Measurements from ENCODE around the gene PDCD4.

DNA sequence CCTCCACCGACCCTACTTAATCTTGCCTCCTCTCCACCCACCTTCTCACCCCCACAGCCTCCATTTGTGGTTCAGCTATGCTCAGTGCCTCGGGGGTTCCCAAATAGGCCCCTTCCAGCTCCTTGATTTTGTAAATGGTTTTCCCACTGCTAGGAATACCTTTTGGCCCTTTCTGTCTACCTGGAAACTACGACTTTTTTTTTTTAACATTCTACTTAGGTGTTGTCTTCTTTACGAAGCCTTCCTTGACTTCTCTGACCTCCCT, 27.2 kb upstream of the PDCD4 start:
- TF ChIP-seq PLRG1 (conservative IDR thresholded peaks at IDR 0.05) (no peak), NFE2L2 (IDR thresholded peaks at IDR 0.05; ENCODE audit: low read length) (no peak), MYC (CRISPR knock-in tag; IDR thresholded peaks at IDR 0.05; ENCODE audit: borderline replicate concordance) (no peak), ESRRA (CRISPR knock-in tag; IDR thresholded peaks at IDR 0.05; ENCODE audit: low read depth) (no peak), POLR2AphosphoS5 (IDR thresholded peaks at IDR 0.05; ENCODE audit: low read depth, low read length) (no peak), KDM6A (CRISPR knock-in tag; IDR thresholded peaks at IDR 0.05; ENCODE audit: low read depth) (no peak)
- TF ChIP-seq, protein P1, sequence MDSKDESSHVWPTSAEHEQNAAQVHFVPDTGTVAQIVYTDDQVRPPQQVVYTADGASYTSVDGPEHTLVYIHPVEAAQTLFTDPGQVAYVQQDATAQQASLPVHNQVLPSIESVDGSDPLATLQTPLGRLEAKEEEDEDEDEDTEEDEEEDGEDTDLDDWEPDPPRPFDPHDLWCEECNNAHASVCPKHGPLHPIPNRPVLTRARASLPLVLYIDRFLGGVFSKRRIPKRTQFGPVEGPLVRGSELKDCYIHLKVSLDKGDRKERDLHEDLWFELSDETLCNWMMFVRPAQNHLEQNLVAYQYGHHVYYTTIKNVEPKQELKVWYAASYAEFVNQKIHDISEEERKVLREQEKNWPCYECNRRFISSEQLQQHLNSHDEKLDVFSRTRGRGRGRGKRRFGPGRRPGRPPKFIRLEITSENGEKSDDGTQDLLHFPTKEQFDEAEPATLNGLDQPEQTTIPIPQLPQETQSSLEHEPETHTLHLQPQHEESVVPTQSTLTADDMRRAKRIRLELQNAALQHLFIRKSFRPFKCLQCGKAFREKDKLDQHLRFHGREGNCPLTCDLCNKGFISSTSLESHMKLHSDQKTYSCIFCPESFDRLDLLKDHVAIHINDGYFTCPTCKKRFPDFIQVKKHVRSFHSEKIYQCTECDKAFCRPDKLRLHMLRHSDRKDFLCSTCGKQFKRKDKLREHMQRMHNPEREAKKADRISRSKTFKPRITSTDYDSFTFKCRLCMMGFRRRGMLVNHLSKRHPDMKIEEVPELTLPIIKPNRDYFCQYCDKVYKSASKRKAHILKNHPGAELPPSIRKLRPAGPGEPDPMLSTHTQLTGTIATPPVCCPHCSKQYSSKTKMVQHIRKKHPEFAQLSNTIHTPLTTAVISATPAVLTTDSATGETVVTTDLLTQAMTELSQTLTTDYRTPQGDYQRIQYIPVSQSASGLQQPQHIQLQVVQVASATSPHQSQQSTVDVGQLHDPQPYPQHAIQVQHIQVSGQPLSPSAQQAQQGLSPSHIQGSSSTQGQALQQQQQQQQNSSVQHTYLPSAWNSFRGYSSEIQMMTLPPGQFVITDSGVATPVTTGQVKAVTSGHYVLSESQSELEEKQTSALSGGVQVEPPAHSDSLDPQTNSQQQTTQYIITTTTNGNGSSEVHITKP (CRISPR knock-in tag; IDR thresholded peaks at IDR 0.05; ENCODE audit: low read depth), result no peak
- TF ChIP-seq, protein P2, sequence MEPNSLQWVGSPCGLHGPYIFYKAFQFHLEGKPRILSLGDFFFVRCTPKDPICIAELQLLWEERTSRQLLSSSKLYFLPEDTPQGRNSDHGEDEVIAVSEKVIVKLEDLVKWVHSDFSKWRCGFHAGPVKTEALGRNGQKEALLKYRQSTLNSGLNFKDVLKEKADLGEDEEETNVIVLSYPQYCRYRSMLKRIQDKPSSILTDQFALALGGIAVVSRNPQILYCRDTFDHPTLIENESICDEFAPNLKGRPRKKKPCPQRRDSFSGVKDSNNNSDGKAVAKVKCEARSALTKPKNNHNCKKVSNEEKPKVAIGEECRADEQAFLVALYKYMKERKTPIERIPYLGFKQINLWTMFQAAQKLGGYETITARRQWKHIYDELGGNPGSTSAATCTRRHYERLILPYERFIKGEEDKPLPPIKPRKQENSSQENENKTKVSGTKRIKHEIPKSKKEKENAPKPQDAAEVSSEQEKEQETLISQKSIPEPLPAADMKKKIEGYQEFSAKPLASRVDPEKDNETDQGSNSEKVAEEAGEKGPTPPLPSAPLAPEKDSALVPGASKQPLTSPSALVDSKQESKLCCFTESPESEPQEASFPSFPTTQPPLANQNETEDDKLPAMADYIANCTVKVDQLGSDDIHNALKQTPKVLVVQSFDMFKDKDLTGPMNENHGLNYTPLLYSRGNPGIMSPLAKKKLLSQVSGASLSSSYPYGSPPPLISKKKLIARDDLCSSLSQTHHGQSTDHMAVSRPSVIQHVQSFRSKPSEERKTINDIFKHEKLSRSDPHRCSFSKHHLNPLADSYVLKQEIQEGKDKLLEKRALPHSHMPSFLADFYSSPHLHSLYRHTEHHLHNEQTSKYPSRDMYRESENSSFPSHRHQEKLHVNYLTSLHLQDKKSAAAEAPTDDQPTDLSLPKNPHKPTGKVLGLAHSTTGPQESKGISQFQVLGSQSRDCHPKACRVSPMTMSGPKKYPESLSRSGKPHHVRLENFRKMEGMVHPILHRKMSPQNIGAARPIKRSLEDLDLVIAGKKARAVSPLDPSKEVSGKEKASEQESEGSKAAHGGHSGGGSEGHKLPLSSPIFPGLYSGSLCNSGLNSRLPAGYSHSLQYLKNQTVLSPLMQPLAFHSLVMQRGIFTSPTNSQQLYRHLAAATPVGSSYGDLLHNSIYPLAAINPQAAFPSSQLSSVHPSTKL (CRISPR knock-in tag; IDR thresholded peaks at IDR 0.05), result no peak
